Esophagus muscularis mucosa (tissue), 4 donors: ENCODE results near the gene PSMG1. TPM values are rescaled to one million over a fixed set of nuclear protein-coding genes. Genes with fewer than 3 reads are reported as not detected.
"Not testable (repeated sequence)": the region's sequence is repeated elsewhere in the genome, so short reads cannot be mapped to it uniquely, and the experiment has no call there.

Experiments used
- DNase-seq: peaks from one replicate; pipeline ENCODE4 v3.0.0-alpha.2; 2017; ENCODE audit errors: extremely low spot score
- H3K27ac ChIP-seq, 4 donors: fragments of 200-600 bp; sonication (generic); replicated peaks in 1 of 4; 1 replicate in 3 of 4; 2 replicates in 1 of 4; pipeline ENCODE4 v1.5.1; 2016 to 2019; ENCODE audit warnings: mild to moderate bottlenecking in 1 of 4
- H3K27me3 ChIP-seq, 4 donors: fragments of 200-600 bp; sonication (generic); one replicate each; pipeline versions ENCODE4 v1.5.1 to v1.6.0; 2016 to 2019
- H3K36me3 ChIP-seq, 4 donors: fragments of 200-600 bp; sonication (generic); one replicate each; pipeline ENCODE4 v1.5.1; 2016 to 2019
- H3K4me1 ChIP-seq, 4 donors: fragments of 200-600 bp; sonication (generic); one replicate each; pipeline ENCODE4 v1.5.1; 2016 to 2019
- H3K4me3 ChIP-seq, 4 donors: fragments of 200-600 bp; sonication (generic); 1 replicate in 2 of 4; 2 replicates in 2 of 4; pipeline ENCODE4 v1.5.1; 2016 to 2019; ENCODE audit warnings: mild to moderate bottlenecking in 4 of 4, moderate library complexity in 1 of 4
- H3K9me3 ChIP-seq, 4 donors: fragments of 200-600 bp; sonication (generic); 1 replicate in 3 of 4; 2 replicates in 1 of 4; pipeline ENCODE4 v1.5.1; 2016 to 2019
- CTCF ChIP-seq, 3 experiments: fragments of 200-600 bp in 2 of 3; fragments of 450-650 bp in 1 of 3; sonication (generic) in 2 of 3; IDR thresholded peaks; one replicate each; pipeline ENCODE4 v1.5.1; 2017 to 2019; ENCODE audit warnings: antibody characterized with exemption in 3 of 3, mild to moderate bottlenecking in 2 of 3, moderate library complexity in 1 of 3
- EP300 ChIP-seq: sonication (generic); formaldehyde crosslinking; IDR thresholded peaks from one replicate; pipeline ENCODE4 v1.6.1; 2017; ENCODE audit warnings: antibody characterized with exemption
- POLR2A ChIP-seq: fragments of 450-650 bp; IDR thresholded peaks from one replicate; pipeline ENCODE4 v1.6.1; 2017; ENCODE audit warnings: antibody characterized with exemption, moderate library complexity, mild to moderate bottlenecking, low read depth
- POLR2AphosphoS5 ChIP-seq, 2 donors: sonication (generic); formaldehyde crosslinking; IDR thresholded peaks; one replicate each; pipeline ENCODE4 v1.6.1; 2017; ENCODE audit warnings: antibody characterized with exemption in 2 of 2
- WGBS: methylation state at CpG from one replicate; pipeline ENCODE4 v1.1.5; 2018; 5-methylcytosine and 5-hydroxymethylcytosine counted together
- intact Hi-C: fragments of 100-400 bp; cut with DNase I; formaldehyde crosslinking; loops from one replicate; pipeline ENCODE4 v1.15.1; 2023
- total RNA-seq, 4 donors: library from RNA; depleted of rRNA; stranded (reverse); fragments of >200 nt; gene quantifications; one replicate each; pipeline versions ENCODE4 v1.1.0 to v1.2.1, GENCODE V29; 2016

PSMG1 gene
- total RNA-seq, 4 donors from 2014 or later, result 23.5 to 32.8 (median 25.1) TPM

GRCh38 chr21:39159342-39160063, 23.7 kb downstream of the PSMG1 start:
- H3K4me1 ChIP-seq, result no peaks in the 10 kb centered on the region
- WGBS, result 79% methylated on average over 5 of the region's 7 CpGs
- no peak overlapping the region for H3K27ac ChIP-seq
- DNase-seq, result peak; percentile 87
- peaks cover 0 to 8% (median 6%) of the 10 kb centered on the region in 4 donors for H3K9me3 ChIP-seq
- no peaks in the 10 kb centered on the region for H3K36me3 ChIP-seq
- H3K4me3 ChIP-seq, result no peak overlapping the region
- H3K27me3 ChIP-seq, result peaks cover 0 to 5% (median 0%) of the 10 kb centered on the region in 4 donors
- intact Hi-C loops, result no loop called here
- TF ChIP-seq EP300, result no peak
- TF ChIP-seq POLR2A, result no peak
- no peak for TF ChIP-seq CTCF (IDR thresholded peaks at IDR 0.05)
- no peak for TF ChIP-seq POLR2AphosphoS5 (IDR thresholded peaks at IDR 0.05)

DNA sequence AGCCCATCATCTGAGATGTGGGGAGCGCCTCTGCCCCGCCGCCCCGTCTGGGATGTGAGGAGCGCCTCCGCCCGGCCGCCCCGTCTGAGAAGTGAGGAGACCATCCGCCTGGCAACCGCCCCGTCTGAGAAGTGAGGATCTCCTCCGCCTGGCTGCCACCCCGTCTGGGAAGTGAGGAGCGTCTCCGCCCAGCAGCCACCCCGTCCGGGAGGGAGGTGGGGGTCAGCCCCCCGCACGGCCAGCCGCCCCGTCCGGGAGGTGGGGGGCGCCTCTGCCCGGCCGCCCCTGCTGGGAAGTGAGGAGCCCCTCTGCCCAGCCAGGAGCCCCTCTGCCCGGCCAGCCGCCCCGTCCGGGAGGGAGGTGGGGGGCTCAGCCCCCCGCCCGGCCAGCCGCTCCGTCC, 26.0 kb downstream of the PSMG1 start:
- H3K4me3 ChIP-seq, H3K27me3 ChIP-seq, DNase-seq, intact Hi-C loops, H3K27ac ChIP-seq, H3K4me1 ChIP-seq, H3K9me3 ChIP-seq, H3K36me3 ChIP-seq: not testable (repeated sequence)
- WGBS, result no CpG with 5 or more reads among the region's 34 CpGs

DNA sequence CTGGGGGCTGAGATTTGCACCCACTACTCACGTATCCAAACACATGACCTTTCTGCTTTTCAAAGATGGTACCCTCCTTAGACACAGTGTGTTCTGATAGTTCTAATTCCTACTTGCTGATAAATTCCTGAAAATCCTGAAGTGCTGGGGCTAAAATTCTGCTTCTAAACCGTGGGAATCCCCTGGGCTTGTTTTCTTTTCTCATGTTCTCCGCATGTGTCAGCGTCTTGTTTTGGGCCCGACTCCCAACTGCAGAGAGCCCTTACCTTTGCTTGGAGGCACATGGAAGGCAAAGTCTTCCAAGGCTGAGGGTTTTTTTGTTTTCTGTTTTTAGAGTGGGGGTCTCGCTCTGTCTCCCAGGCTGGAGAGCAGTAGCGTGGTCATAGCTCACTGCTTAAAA, 27.2 kb downstream of the PSMG1 start:
- H3K36me3 ChIP-seq, result no peaks in the 10 kb centered on the region
- no peaks in the 10 kb centered on the region for H3K27me3 ChIP-seq
- 88% methylated on average over 7 of the region's 7 CpGs for WGBS
- H3K4me3 ChIP-seq, result no peak overlapping the region
- H3K4me1 ChIP-seq, result no peaks in the 10 kb centered on the region
- H3K27ac ChIP-seq, result no peak overlapping the region
- intact Hi-C loops, result no loop called here
- no peaks in the 10 kb centered on the region for H3K9me3 ChIP-seq
- DNase-seq, result peak; percentile 42
- TF ChIP-seq POLR2AphosphoS5 (IDR thresholded peaks at IDR 0.05) (no peak), CTCF (IDR thresholded peaks at IDR 0.05) (no peak), POLR2A (no peak), EP300 (no peak)

GRCh38 chr21:39155578-39155977, 27.7 kb downstream of the PSMG1 start:
- intact Hi-C loops, result no loop called here
- H3K27ac ChIP-seq, result no peak overlapping the region
- WGBS, result 90% methylated on average over 2 of the region's 2 CpGs

DNA sequence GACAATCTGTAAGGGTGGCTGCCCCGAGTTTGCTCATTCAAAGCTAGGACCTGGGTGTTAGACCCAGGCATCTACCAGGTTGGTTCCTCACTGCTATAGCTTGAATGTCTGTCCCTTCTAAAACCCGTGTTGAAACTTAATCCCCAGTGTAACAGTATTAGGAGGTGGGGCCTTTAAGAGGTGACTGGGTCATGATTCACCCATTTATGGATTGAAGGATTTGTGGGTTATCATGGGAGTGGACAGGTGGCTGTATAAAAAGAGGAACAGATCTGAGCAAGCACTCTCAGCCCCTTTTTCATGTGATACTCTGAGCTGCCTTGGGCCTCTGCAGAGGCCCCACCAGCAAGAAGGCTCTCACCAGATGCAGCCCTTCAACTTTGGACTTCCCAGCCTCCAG, 29.4 kb downstream of the PSMG1 start:
- no peak for TF ChIP-seq EP300
- TF ChIP-seq CTCF (IDR thresholded peaks at IDR 0.05), result no peak
- no peak for TF ChIP-seq POLR2A
- TF ChIP-seq POLR2AphosphoS5 (IDR thresholded peaks at IDR 0.05), result no peak
- DNase-seq, result no peak
- no peak overlapping the region for H3K4me3 ChIP-seq
- WGBS, result 92% methylated on average over 2 of the region's 2 CpGs
- intact Hi-C loops, result no loop called here
- no peak overlapping the region for H3K27ac ChIP-seq
- H3K36me3 ChIP-seq, result no peaks in the 10 kb centered on the region
- H3K4me1 ChIP-seq, result no peaks in the 10 kb centered on the region
- H3K27me3 ChIP-seq, result no peaks in the 10 kb centered on the region
- no peaks in the 10 kb centered on the region for H3K9me3 ChIP-seq

More at GRCh38 chr21:39155578-39155977, 27.7 kb downstream of the PSMG1 start:
- Histone ChIP-seq H3K4me1 (no peaks in the 10 kb centered on the region), H3K4me3 (no peak overlapping the region), H3K9me3 (no peaks in the 10 kb centered on the region), H3K27me3 (no peaks in the 10 kb centered on the region), H3K36me3 (no peaks in the 10 kb centered on the region)
- peak; percentile 55 for DNase-seq
- no peak for TF ChIP-seq CTCF (IDR thresholded peaks at IDR 0.05)
- no peak for TF ChIP-seq POLR2AphosphoS5 (IDR thresholded peaks at IDR 0.05)
- TF ChIP-seq POLR2A, result no peak
